ENCODE data around the gene BCL2L11. TPM values are rescaled to one million over a fixed set of nuclear protein-coding genes. Genes with fewer than 3 reads are reported as not detected.

Gene BCL2L11
- total and polyA plus RNA-seq, 2 experiments from 2014 or later: 10.6 to 22.5 TPM

DNA sequence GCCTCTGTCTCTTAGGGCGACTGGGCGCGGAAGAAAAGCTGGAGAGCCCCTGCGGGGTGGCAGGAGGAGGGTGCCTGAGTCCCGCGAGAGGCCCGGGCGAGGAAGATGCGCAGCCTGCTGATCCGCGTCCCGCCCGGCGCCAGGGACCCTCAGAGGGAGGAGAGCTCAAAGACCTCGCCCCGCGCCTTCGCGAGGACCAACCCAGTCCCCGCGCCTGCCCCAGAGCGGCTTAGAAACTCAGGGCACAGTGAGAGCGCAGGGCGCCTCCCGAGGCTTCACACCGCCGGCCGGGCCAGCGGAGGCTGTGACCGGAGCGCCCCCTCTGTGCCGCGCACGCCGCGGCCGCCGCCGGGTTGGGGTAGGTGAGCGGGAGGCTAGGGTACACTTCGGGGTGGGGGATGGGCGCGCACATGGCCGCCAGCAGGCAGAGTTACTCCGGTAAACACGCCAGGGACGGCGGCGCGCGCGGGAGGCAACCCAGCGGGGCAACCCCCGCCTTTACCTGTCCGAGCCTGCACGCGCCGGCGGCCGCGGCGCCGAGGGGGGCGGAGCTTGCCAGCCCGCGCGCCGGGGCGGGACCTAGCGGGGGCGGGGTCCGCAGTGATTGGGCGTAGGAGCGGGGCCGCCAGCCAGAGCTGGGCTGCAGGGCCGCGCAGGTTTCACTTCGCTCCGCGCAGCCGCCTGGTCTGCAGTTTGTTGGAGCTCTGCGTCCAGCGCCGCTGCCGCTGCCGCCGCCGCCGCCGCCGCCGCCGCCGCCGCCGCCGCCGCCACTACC is at the start of gene BCL2L11 (continued):
- TF ChIP-seq, protein P1, sequence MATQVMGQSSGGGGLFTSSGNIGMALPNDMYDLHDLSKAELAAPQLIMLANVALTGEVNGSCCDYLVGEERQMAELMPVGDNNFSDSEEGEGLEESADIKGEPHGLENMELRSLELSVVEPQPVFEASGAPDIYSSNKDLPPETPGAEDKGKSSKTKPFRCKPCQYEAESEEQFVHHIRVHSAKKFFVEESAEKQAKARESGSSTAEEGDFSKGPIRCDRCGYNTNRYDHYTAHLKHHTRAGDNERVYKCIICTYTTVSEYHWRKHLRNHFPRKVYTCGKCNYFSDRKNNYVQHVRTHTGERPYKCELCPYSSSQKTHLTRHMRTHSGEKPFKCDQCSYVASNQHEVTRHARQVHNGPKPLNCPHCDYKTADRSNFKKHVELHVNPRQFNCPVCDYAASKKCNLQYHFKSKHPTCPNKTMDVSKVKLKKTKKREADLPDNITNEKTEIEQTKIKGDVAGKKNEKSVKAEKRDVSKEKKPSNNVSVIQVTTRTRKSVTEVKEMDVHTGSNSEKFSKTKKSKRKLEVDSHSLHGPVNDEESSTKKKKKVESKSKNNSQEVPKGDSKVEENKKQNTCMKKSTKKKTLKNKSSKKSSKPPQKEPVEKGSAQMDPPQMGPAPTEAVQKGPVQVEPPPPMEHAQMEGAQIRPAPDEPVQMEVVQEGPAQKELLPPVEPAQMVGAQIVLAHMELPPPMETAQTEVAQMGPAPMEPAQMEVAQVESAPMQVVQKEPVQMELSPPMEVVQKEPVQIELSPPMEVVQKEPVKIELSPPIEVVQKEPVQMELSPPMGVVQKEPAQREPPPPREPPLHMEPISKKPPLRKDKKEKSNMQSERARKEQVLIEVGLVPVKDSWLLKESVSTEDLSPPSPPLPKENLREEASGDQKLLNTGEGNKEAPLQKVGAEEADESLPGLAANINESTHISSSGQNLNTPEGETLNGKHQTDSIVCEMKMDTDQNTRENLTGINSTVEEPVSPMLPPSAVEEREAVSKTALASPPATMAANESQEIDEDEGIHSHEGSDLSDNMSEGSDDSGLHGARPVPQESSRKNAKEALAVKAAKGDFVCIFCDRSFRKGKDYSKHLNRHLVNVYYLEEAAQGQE (IDR thresholded peaks at IDR 0.05; ENCODE audit: unreplicated experiment): no peak

DNA sequence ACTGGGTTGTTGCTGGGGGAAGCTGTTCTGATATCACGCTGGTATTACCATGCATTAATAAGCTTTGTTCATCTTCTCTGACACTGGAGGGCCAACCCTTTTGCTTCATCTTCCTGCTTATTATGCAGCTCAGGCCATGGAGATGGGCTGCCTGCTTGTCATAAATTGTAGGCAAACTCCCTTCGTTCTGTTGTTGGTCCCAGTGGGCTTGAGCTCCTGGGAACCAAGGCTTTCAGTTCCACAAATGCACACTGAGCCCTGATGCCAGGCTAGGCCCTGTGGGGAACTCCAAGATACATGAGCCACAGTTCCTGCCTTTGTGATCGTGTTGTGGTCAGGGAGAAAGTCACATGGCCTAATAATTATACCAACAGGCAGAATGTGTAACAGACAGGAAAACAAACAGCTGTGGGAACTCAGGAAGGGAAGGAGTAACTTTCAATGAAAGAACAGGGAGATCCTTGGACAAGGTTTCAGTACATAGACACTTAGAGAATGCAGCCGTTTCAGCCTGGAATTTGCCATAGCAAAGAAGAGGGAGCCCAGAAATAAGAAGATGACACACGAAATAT is 49.0 kb upstream of the BCL2L11 start:
- no peak overlapping the region for H3K4me3 Mint-ChIP-seq
- peaks cover 22% of the 10 kb centered on the region for H3K9me3 Mint-ChIP-seq
- Histone ChIP-seq H3K27ac (ENCODE audit: low read depth) (no peak overlapping the region), H4K20me1 (replicated peaks; ENCODE audit: insufficient read depth) (no peaks in the 10 kb centered on the region), H2AFZ (no peak overlapping the region), H3F3A (replicated peaks; ENCODE audit: low read depth) (no peaks in the 10 kb centered on the region), H3K9me2 (ENCODE audit: insufficient read depth) (no peaks in the 10 kb centered on the region), H3K4me1 (ENCODE audit: insufficient read depth) (peaks cover 7% of the 10 kb centered on the region; the same call in 1 of the 2 replicates), H3K36me3 (ENCODE audit: insufficient read depth) (peaks cover 7% of the 10 kb centered on the region), H3K4me3 (no peak overlapping the region), H3K27me3 (ENCODE audit: insufficient read depth) (no peaks in the 10 kb centered on the region), H3K4me2 (no peak overlapping the region), H3K79me2 (replicated peaks; ENCODE audit: insufficient read depth) (no peaks in the 10 kb centered on the region)
- no peak for ATAC-seq
- H3K4me1 Mint-ChIP-seq: peaks cover 18% of the 10 kb centered on the region
- H3K36me3 Mint-ChIP-seq (ENCODE audit: low read depth): peaks cover 23% of the 10 kb centered on the region
- no peak for DNase-seq (ENCODE audit: low spot score)
- H3K27me3 Mint-ChIP-seq (ENCODE audit: insufficient read depth, low read depth, poor library complexity): peaks cover 3% of the 10 kb centered on the region
- no peak overlapping the region for H3K27ac Mint-ChIP-seq
- TF ChIP-seq, protein P2, sequence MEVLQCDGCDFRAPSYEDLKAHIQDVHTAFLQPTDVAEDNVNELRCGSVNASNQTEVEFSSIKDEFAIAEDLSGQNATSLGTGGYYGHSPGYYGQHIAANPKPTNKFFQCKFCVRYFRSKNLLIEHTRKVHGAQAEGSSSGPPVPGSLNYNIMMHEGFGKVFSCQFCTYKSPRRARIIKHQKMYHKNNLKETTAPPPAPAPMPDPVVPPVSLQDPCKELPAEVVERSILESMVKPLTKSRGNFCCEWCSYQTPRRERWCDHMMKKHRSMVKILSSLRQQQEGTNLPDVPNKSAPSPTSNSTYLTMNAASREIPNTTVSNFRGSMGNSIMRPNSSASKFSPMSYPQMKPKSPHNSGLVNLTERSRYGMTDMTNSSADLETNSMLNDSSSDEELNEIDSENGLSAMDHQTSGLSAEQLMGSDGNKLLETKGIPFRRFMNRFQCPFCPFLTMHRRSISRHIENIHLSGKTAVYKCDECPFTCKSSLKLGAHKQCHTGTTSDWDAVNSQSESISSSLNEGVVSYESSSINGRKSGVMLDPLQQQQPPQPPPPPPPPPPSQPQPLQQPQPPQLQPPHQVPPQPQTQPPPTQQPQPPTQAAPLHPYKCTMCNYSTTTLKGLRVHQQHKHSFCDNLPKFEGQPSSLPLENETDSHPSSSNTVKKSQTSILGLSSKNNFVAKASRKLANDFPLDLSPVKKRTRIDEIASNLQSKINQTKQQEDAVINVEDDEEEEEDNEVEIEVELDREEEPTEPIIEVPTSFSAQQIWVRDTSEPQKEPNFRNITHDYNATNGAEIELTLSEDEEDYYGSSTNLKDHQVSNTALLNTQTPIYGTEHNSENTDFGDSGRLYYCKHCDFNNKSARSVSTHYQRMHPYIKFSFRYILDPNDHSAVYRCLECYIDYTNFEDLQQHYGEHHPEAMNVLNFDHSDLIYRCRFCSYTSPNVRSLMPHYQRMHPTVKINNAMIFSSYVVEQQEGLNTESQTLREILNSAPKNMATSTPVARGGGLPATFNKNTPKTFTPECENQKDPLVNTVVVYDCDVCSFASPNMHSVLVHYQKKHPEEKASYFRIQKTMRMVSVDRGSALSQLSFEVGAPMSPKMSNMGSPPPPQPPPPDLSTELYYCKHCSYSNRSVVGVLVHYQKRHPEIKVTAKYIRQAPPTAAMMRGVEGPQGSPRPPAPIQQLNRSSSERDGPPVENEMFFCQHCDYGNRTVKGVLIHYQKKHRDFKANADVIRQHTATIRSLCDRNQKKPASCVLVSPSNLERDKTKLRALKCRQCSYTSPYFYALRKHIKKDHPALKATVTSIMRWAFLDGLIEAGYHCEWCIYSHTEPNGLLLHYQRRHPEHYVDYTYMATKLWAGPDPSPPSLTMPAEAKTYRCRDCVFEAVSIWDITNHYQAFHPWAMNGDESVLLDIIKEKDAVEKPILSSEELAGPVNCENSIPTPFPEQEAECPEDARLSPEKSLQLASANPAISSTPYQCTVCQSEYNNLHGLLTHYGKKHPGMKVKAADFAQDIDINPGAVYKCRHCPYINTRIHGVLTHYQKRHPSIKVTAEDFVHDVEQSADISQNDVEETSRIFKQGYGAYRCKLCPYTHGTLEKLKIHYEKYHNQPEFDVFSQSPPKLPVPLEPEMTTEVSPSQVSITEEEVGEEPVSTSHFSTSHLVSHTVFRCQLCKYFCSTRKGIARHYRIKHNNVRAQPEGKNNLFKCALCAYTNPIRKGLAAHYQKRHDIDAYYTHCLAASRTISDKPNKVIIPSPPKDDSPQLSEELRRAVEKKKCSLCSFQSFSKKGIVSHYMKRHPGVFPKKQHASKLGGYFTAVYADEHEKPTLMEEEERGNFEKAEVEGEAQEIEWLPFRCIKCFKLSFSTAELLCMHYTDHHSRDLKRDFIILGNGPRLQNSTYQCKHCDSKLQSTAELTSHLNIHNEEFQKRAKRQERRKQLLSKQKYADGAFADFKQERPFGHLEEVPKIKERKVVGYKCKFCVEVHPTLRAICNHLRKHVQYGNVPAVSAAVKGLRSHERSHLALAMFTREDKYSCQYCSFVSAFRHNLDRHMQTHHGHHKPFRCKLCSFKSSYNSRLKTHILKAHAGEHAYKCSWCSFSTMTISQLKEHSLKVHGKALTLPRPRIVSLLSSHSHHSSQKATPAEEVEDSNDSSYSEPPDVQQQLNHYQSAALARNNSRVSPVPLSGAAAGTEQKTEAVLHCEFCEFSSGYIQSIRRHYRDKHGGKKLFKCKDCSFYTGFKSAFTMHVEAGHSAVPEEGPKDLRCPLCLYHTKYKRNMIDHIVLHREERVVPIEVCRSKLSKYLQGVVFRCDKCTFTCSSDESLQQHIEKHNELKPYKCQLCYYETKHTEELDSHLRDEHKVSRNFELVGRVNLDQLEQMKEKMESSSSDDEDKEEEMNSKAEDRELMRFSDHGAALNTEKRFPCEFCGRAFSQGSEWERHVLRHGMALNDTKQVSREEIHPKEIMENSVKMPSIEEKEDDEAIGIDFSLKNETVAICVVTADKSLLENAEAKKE (CRISPR knock-in tag; IDR thresholded peaks at IDR 0.05): no peak
- TF ChIP-seq CREB1 (CRISPR knock-in tag; IDR thresholded peaks at IDR 0.05; ENCODE audit: low read depth) (no peak), EZH2 (IDR thresholded peaks at IDR 0.05; ENCODE audit: low read depth, unreplicated experiment) (no peak), ZNF331 (CRISPR knock-in tag; IDR thresholded peaks at IDR 0.05; ENCODE audit: low read depth) (no peak), JUNB (IDR thresholded peaks at IDR 0.05; ENCODE audit: unreplicated experiment) (no peak), EZH2phosphoT487 (IDR thresholded peaks at IDR 0.05; ENCODE audit: unreplicated experiment) (no peak)
- TF ChIP-seq, protein P1 (IDR thresholded peaks at IDR 0.05; ENCODE audit: unreplicated experiment): no peak
